HG03442 (cell line): ENCODE data around the gene WASL.
"Not testable (repeated sequence)": the region's sequence is repeated elsewhere in the genome, so short reads cannot be mapped to it uniquely, and the experiment has no call there.

Experiments used
- ATAC-seq: cut with Tn5 transposase; IDR thresholded peaks from one replicate; pipeline ENCODE4 v1.9.1; 2021; ENCODE audit warnings: mild to moderate bottlenecking, moderate library complexity; ENCODE audit not compliant: unreplicated experiment

The WASL gene

DNA sequence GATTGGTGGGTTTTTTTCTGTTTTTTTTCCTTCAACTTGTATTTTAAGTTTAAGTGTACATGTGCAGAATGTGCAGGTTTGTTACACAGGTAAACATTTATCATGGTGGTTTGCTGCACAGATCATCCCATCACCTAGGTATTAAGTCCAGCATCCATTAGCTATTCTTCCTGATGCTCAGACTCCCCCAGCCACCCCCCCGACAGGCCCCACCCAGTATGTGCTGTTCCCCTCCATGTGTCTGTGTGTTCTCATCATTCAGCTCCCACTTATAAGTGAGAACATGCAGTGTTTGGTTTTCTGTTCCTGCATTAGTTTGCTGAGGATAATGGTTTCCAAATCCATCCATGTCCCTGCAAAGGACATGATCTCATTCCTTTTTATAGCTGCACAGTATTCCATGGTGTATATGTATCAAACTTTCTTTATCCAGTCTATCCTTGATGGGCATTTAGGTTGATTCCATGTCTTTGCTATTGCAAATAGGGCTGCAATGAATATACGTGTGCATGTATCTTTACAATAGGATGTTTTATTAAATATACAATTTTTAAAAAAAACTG, 114.7 kb downstream of the WASL start:
- ATAC-seq = not testable (repeated sequence)

GRCh38 chr7:123633553-123633952, 115.2 kb downstream of the WASL start:
- no peak for ATAC-seq

- ATAC-seq = no peak
Measured at GRCh38 chr7:123632808-123633207, 116.0 kb downstream of the WASL start.
